D341Med (cell line): ENCODE results near the gene NUDT3.
A peak's percentile ranks its signal among the peaks of the same experiment; 100 is the strongest.

ENCODE experiments used
- DNase-seq: peaks from one replicate; pipeline ENCODE4 v3.0.0; 2012; ENCODE audit warnings: low spot score

The NUDT3 gene

GRCh38 chr6:34319471-34319885 lies 73.0 kb downstream of the NUDT3 start:
- no peak for DNase-seq

GRCh38 chr6:34318499-34319470 lies 73.7 kb downstream of the NUDT3 start:
- DNase-seq: no peak

- DNase-seq: no peak
Observed at GRCh38 chr6:34317882-34318498, 74.5 kb downstream of the NUDT3 start.

DNA sequence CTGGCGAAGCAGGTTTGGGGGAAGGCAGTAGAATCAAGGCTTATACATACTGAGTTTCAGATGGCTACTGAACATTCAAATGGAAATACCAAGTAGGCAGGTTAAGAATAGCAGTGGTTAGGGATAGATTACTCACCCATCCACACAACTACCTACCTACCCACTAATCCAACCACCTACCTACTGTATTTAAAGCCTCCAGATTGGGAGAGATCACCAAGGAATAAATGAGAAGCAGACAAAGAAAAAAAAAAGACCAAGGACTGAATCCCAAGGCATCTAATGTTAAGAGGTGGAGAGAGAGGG lies 75.3 kb downstream of the NUDT3 start:
- DNase-seq: no peak

DNA sequence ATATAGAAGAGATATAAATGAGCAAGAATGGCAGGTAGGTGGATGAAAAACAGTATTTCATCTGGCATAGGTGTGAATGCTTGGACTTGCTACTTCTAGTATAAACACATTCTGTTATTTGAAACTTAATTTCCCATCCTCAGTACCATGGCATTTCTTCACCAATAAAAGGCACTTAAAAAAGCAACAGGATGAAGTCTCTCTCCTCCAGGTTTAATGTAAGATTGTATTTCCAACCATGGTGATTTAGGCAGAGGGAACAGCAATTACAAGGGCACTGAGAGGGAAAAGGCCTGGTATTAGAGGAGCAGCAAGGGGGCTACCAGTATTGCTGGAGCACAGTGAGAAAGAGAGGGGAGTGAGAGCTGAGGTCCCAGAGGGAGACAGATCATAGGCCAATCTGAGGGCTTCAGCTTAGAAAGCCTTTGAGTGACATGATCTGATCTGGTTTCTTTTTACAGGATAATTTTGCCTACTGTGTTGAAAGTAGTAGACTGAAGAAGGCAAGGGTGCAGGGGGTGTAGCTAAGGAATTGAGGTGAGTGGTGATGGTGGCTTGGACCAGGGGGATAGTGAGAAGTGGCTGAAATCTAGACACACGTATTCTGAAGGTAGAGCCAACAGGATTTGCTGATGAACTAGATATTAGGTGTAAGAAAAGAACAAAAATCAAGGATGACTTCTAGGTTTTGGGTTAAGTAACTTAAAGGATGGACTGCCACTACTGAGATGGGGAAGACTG lies 75.9 kb downstream of the NUDT3 start:
- DNase-seq: no peak

DNA sequence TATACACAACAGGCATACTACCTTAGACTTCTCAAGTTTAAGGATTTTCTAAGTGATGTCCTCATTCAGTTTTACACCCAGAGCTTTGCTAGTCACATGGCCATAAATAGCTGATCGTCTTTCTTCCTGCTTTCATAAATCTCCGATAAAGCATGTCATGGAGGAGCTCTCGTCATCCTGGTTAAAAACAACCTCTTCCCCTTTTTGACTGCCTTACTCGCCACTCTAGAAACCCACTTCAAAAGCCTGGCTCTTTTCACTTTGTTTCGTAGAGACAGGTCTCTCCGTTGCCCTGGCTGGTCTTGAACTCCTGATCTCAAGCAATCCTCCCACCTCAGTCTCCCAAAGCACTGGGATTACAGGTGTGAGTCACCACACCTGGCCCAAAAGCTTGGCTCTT lies 76.7 kb downstream of the NUDT3 start:
- no peak for DNase-seq

DNA sequence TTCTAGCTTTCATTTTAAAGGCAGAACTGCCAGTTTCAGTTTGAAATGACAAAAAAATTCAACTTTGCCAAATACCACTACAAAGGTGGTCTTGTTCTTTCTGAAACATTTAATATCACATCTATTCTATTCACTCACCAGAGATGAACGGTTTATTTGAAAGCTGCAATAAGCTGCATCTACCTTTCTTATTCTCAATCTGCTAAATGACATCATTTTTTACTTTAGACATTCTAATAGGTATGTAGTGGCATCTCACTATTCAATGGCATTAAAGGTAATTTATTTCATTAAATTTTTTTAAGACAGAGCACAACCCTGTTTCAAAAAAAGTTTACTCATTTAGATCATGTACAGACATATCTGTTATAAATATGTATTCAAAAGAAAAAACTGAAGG lies 77.2 kb downstream of the NUDT3 start:
- DNase-seq: no peak

DNA sequence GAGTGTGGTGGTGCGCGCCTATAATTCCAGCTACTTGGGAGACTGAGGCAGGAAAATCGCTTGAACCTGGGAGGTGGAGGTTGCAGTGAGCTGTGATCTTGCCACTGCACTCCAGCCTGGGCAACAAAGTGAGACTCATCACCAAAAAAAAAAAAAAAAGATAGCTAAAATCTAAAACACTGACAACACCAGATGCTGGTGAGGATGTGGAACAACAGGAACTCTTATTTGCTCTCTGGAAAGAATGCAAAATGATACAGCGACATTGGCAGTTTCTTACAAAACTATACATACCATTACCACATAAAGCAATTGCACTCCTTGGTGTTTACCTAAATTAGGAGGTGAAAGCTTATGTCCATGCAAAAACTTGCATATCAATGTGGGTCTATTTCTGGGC lies 80.2 kb downstream of the NUDT3 start:
- no peak for DNase-seq

GRCh38 chr6:34310817-34311216 lies 81.7 kb downstream of the NUDT3 start:
- no peak for DNase-seq

DNA sequence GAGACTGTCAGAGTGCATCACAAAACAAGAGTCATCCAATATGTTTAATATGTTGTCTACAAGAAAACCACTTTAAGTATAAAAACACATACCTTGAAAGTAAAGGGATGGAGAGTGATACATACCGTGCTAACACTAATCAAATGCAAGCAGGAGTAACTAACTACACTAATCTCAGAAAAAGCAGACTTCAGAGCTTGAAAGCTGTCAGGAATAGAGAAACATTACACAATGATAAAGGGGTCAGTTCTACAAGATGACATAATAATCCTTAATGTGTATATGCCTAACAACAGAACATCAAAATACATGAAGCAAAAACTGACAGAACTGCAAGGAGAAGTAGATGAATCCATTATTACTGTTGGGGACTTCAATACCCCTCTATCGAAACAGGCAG lies 84.0 kb downstream of the NUDT3 start:
- no peak for DNase-seq

GRCh38 chr6:34305982-34306708 lies 86.3 kb downstream of the NUDT3 start:
- peak; percentile 59 for DNase-seq

DNA sequence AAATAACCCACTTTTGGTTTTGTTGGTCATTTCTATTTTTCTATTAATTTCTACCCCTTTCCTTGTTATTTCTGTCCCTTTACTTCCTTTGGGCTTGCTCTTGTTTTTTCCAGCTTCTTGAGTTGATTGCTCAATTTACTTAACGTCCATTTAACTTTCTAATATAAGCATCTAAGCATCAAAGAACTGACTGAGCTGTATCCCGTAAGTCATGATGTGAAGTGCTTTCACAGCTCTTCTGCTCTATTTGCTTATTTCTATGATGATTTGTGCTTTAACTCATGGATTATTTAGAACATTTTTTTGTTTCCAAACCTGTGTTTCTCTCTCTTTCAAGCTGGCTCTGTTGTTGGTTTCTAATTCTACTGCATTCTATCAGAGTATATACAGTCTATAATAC lies 87.0 kb downstream of the NUDT3 start:
- DNase-seq: no peak

DNA sequence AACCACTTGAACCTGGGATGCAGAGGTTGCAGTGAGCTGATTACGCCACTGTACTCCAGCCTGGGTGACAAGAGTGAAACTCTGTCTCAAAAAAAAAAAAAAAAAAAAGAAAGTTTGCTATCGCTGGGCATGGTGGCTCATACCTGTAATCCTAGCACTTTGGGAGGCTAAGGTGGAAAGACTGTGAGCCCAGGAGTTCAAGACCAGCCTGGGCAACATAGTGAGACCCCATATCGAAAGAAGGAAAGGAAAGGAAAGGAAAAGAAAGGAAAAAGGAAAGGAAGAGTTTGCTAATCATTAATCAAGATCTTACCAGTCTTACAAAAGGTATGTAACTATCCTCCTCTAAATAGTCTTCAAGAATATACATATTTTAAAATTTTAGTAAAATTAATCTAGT lies 88.3 kb downstream of the NUDT3 start:
- DNase-seq: no peak

GRCh38 chr6:34302929-34303328 lies 89.5 kb downstream of the NUDT3 start:
- DNase-seq: no peak

- DNase-seq: peak; percentile 51
Observed at GRCh38 chr6:34301408-34301807, 91.1 kb downstream of the NUDT3 start.

DNA sequence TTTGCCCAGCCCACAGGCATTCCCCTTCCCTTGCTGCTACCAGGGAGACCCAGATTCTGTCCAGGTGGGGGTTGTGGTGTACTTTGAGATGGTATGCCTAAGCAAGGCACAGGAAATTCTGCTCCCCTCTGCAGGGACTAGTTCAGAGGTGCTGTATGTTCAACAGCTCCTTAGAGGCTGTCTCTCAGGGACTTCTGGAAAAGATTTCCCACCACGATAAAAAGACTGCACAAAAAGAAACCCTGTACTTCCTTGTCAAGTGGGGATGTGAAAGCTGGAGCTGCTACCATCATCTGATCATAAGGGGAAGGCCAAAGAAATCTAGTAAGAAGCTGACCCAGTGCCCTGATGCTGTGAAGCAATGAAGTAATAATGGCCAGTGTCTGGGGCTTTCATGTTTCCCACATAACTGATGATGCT lies 92.1 kb downstream of the NUDT3 start:
- DNase-seq: no peak

DNA sequence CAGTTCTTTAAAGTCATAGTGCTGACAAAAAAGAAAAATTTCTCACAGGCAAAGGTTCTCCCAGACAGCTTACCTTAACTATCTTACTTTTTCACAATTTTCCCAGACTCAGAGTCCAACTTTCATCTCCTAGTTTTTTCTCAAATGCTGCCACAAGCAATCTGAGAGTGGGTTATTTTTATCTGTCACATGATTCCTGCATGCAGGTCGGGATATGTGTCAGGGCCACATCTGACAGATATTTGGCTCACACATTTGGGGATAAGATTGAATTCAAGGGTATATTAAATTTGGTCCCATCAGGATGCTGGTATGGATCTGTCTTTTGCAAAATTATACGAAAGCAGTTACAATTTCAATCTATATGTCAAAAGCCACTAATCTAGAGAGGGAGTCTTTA lies 93.5 kb downstream of the NUDT3 start:
- no peak for DNase-seq

- DNase-seq: no peak
Observed at GRCh38 chr6:34295721-34296120, 96.7 kb downstream of the NUDT3 start.

GRCh38 chr6:34292954-34293353 lies 99.5 kb downstream of the NUDT3 start:
- no peak for DNase-seq

DNA sequence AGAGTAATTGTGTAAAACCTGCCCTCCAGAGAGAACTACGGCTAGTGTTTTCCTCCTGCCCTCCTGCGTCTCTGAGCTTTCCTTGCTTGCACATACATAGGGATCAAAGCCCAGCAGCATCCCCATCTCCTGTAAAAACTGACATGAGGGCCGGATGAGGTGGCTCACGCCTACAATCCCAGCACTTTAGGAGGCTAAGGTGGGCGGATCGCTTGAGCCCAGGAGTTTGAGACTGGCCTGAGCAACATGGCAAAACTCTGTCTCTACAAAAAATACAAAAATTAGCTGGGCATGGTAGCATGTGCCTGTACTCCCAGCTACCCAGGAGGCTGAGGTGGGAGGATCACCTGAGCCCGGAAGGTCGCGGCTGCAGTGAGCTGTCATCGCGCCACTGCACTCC lies 103.3 kb downstream of the NUDT3 start:
- DNase-seq: no peak

- no peak for DNase-seq
Observed at GRCh38 chr6:34288581-34288980, 103.9 kb downstream of the NUDT3 start.

GRCh38 chr6:34285448-34286164 lies 106.9 kb downstream of the NUDT3 start:
- no peak for DNase-seq
